HCT116 (cell line): ENCODE data around the gene ACTC1. TPM values are rescaled to one million over a fixed set of nuclear protein-coding genes. Genes with fewer than 3 reads are reported as not detected.

Experiments
- ATAC-seq: fragments of 200-7000 bp; cut with Tn5 transposase; 2 replicates; pipeline ENCODE4 v1.9.1; 2020; ENCODE audit warnings: mild to moderate bottlenecking, moderate library complexity
- BruUV-seq: library from RNA; stranded (reverse); fragments of 400-500 nt; replicated peaks from 2 replicates; lab custom pipeline; 2021; lab: Mats Ljungman, UMichigan
- CTCF ChIA-PET: fragments of 300-600 bp; sonication (Branson Sonifier 250); formaldehyde crosslinking; loops from one replicate; lab custom pipeline; 2021; ENCODE audit warnings: antibody characterized with exemption; lab: Charles Lee
- POLR2A ChIA-PET: fragments of 300-600, 350-600 bp; sonication (Branson Sonifier 250); formaldehyde crosslinking; loops from one replicate; lab custom pipeline; 2021; ENCODE audit warnings: antibody characterized with exemption; lab: Charles Lee
- RAD21 ChIA-PET, 2 experiments: fragments of 300-600 bp; sonication (Branson Sonifier 250); formaldehyde crosslinking; loops; one replicate each; lab custom pipeline; 2023; ENCODE audit warnings: low total read pairs in 2 of 2; ENCODE audit not compliant: uncharacterized antibody in 2 of 2, unreplicated experiment in 2 of 2, low non-redundant PET in 1 of 2; lab: Charles Lee
- DNase-seq: peaks from one replicate; pipeline ENCODE4 v3.0.0-alpha.2; 2010; ENCODE audit warnings: low read depth, low spot score
- H2AFZ ChIP-seq: fragments of 200-600 bp; shearing (Covaris generic), sonication (generic); 2 replicates; pipeline ENCODE4 v1.6.1; 2017; ENCODE audit warnings: low read depth, mixed run types, mixed read lengths, antibody characterized with exemption, low read length; ENCODE audit not compliant: poor library complexity, severe bottlenecking
- H3K27ac ChIP-seq: 2 replicates; pipeline ENCODE4 v1.5.1; 2012; ENCODE audit warnings: low read depth, low read length
- H3K27me3 ChIP-seq: fragments of 200-600 bp; sonication (generic); 2 replicates; pipeline ENCODE4 v1.6.1; 2016; ENCODE audit warnings: mixed run types, low read length, mixed read lengths; ENCODE audit not compliant: insufficient read depth
- H3K36me3 ChIP-seq, 2 experiments: fragments of 200-500 bp in 1 of 2; fragments of 200-600 bp in 1 of 2; sonication (Bioruptor generic) in 1 of 2; sonication (generic) in 1 of 2; 2 replicates each; pipeline versions ENCODE4 v1.5.1 to v1.6.1; 2014 to 2016; ENCODE audit warnings: low read length in 2 of 2, inconsistent platforms in 1 of 2, mixed read lengths in 1 of 2, mixed run types in 1 of 2; ENCODE audit not compliant: insufficient read depth in 2 of 2, control insufficient read depth in 1 of 2
- H3K4me1 ChIP-seq, 2 experiments: fragments of 200-600 bp in 1 of 2; sonication (generic) in 1 of 2; 2 replicates each; pipeline versions ENCODE4 v1.5.1 to v1.6.1; 2012 to 2017; ENCODE audit warnings: low read length in 2 of 2, inconsistent platforms in 1 of 2, mild to moderate bottlenecking in 1 of 2, mixed read lengths in 1 of 2, mixed run types in 1 of 2, moderate library complexity in 1 of 2; ENCODE audit not compliant: insufficient read depth in 2 of 2, control insufficient read depth in 1 of 2
- H3K4me2 ChIP-seq: fragments of 200-600 bp; sonication (generic); 2 replicates; pipeline ENCODE4 v1.6.1; 2017; ENCODE audit warnings: mixed run types, low read length, mixed read lengths
- H3K4me3 ChIP-seq, 2 experiments: fragments of 200-600 bp in 1 of 2; sonication (generic) in 1 of 2; replicated peaks in 1 of 2; 2 replicates each; pipeline ENCODE4 v1.5.1; 2011 to 2016; ENCODE audit warnings: low read length in 2 of 2, control low read depth in 1 of 2, low read depth in 1 of 2, mild to moderate bottlenecking in 1 of 2, mixed read lengths in 1 of 2, mixed run types in 1 of 2
- H3K79me2 ChIP-seq: fragments of 200-600 bp; sonication (generic); 2 replicates; pipeline ENCODE4 v1.6.1; 2017; ENCODE audit warnings: mild to moderate bottlenecking, mixed run types, low read length, moderate library complexity, mixed read lengths; ENCODE audit not compliant: insufficient read depth
- H3K9ac ChIP-seq: fragments of 200-600 bp; sonication (generic); 2 replicates; pipeline ENCODE4 v1.6.1; 2016; ENCODE audit warnings: low read length, mixed read lengths
- H3K9me2 ChIP-seq: fragments of 200-600 bp; sonication (generic), shearing (Covaris generic); 2 replicates; pipeline ENCODE4 v1.6.1; 2017; ENCODE audit warnings: mixed run types, mild to moderate bottlenecking, moderate library complexity; ENCODE audit not compliant: insufficient read depth
- H3K9me3 ChIP-seq, 2 experiments: fragments of 200-500 bp in 1 of 2; fragments of 200-600 bp in 1 of 2; sonication (Bioruptor generic) in 1 of 2; sonication (generic) in 1 of 2; 2 replicates each; pipeline ENCODE4 v1.6.1; 2014 to 2017; ENCODE audit warnings: low read length in 2 of 2, mixed read lengths in 2 of 2, inconsistent platforms in 1 of 2, low read depth in 1 of 2, mild to moderate bottlenecking in 1 of 2, mixed run types in 1 of 2, moderate library complexity in 1 of 2; ENCODE audit not compliant: control insufficient read depth in 1 of 2, insufficient read depth in 1 of 2
- H4K20me1 ChIP-seq: fragments of 200-600 bp; sonication (generic), shearing (Covaris generic); 2 replicates; pipeline ENCODE4 v1.6.1; 2017; ENCODE audit warnings: mixed run types, mild to moderate bottlenecking, moderate library complexity; ENCODE audit not compliant: insufficient read depth
- CBX3 ChIP-seq: IDR thresholded peaks from 2 replicates; pipeline ENCODE4 v1.6.1; 2012; ENCODE audit warnings: low read depth
- CEBPB ChIP-seq: IDR thresholded peaks from 2 replicates; pipeline ENCODE4 v1.6.1; 2012; ENCODE audit warnings: low read depth
- EGR1 ChIP-seq: IDR thresholded peaks from 2 replicates; pipeline ENCODE4 v1.6.1; 2012; ENCODE audit warnings: low read depth
- ELF1 ChIP-seq: IDR thresholded peaks from 2 replicates; pipeline ENCODE4 v1.6.1; 2012; ENCODE audit warnings: low read depth, borderline replicate concordance
- EZH2 ChIP-seq: fragments of 200-600 bp; sonication (generic); IDR thresholded peaks from 2 replicates; pipeline ENCODE4 v1.6.1; 2017; ENCODE audit warnings: antibody characterized with exemption, mixed run types
- EZH2phosphoT487 ChIP-seq: fragments of 200-600 bp; IDR thresholded peaks from 2 replicates; pipeline ENCODE4 v1.6.1; 2018; ENCODE audit warnings: antibody characterized with exemption, borderline replicate concordance
- JUND ChIP-seq: IDR thresholded peaks from 2 replicates; pipeline ENCODE4 v1.6.1; 2012
- POLR2A ChIP-seq: IDR thresholded peaks from 2 replicates; pipeline ENCODE4 v1.7.0; 2011; ENCODE audit warnings: borderline replicate concordance; ENCODE audit not compliant: insufficient read depth, insufficient read length; ENCODE audit errors: extremely low read depth
- POLR2AphosphoS5 ChIP-seq: IDR thresholded peaks from 2 replicates; pipeline ENCODE4 v1.6.1; 2011; ENCODE audit warnings: mild to moderate bottlenecking, low read depth, low read length, moderate library complexity
- RAD21 ChIP-seq: IDR thresholded peaks from 2 replicates; pipeline ENCODE4 v1.6.1; 2012; ENCODE audit warnings: low read depth, mild to moderate bottlenecking
- SP1 ChIP-seq: IDR thresholded peaks from 2 replicates; pipeline ENCODE4 v1.6.1; 2012; ENCODE audit warnings: low read depth
- SRF ChIP-seq: IDR thresholded peaks from 2 replicates; pipeline ENCODE4 v1.6.1; 2012; ENCODE audit warnings: low read depth
- TCF7L2 ChIP-seq: IDR thresholded peaks from 2 replicates; pipeline ENCODE4 v1.7.0; 2011; ENCODE audit warnings: borderline replicate concordance, inconsistent platforms; ENCODE audit not compliant: insufficient read depth, insufficient read length; ENCODE audit errors: extremely low read depth
- ZFX ChIP-seq: fragments of 450-650 bp; IDR thresholded peaks from 2 replicates; pipeline ENCODE4 v1.6.1; 2017
- ZNF274 ChIP-seq: fragments of 200-500 bp; sonication (Bioruptor generic); IDR thresholded peaks from 2 replicates; pipeline ENCODE4 v1.6.1; 2014; ENCODE audit warnings: mild to moderate bottlenecking, low read depth, low read length, inconsistent platforms
- intact Hi-C: fragments of 100-400 bp; cut with micrococcal nuclease; formaldehyde crosslinking; loops from 2 replicates; pipeline ENCODE4 v1.10.0; 2022
- total RNA-seq: library from RNA; stranded (reverse); gene quantifications from one replicate; pipeline ENCODE4 v1.2.1, GENCODE V29; 2021; ENCODE audit not compliant: unreplicated experiment
- TF ChIP-seq, protein P1 (sequence below): IDR thresholded peaks from 2 replicates; pipeline ENCODE4 v1.6.1; 2012
- TF ChIP-seq, protein P2 (sequence below): IDR thresholded peaks from 2 replicates; pipeline ENCODE4 v1.6.1; 2012
- TF ChIP-seq, protein P3 (sequence below), 3 experiments: fragments of 200-600 bp in 1 of 3; sonication (generic) in 1 of 3; IDR thresholded peaks in 2 of 3; conservative IDR thresholded peaks in 1 of 3; 2 replicates each; pipeline ENCODE4 v1.5.1; 2012 to 2017; ENCODE audit warnings: low read depth in 2 of 3, low read length in 2 of 3, antibody characterized with exemption in 1 of 3, borderline replicate concordance in 1 of 3, control low read depth in 1 of 3, mild to moderate bottlenecking in 1 of 3, mixed read lengths in 1 of 3, mixed run types in 1 of 3, moderate library complexity in 1 of 3; ENCODE audit not compliant: insufficient read depth in 1 of 3
- TF ChIP-seq, protein P4 (sequence below): IDR thresholded peaks from 2 replicates; pipeline ENCODE4 v1.6.1; 2012; ENCODE audit warnings: low read depth
- TF ChIP-seq, protein P5 (sequence below): IDR thresholded peaks from 2 replicates; pipeline ENCODE4 v1.6.1; 2011; ENCODE audit warnings: mild to moderate bottlenecking, low read length, moderate library complexity; ENCODE audit not compliant: insufficient replicate concordance; ENCODE audit errors: extremely low read depth

Gene ACTC1
- total RNA-seq, 1 experiment from 2014 or later = not detected

DNA sequence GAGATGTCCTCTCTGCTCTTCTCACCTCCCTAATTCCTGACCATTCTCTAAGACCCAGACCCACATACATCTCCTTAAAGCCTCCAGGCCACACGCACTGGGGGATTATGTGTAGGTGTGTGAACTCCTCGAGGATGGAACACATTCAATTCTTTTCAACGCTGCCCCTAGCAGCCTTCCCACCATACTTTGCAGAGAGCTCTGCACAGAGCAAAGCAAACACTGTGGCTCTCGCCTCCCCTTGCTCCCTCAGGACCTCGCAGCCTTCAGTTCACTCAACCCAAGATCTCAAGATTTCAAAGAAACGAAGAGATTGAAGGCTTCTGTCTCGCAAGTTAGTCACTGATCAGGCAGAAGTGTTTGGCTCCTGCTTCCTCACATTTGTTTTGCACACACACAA, 6.0 kb downstream of the ACTC1 start:
- Histone ChIP-seq H3K9me2 (no peaks in the 10 kb centered on the region), H3K79me2 (no peaks in the 10 kb centered on the region), H4K20me1 (no peaks in the 10 kb centered on the region), H3K9me3 (no peaks in the 10 kb centered on the region), H3K27me3 (peaks cover 73% of the 10 kb centered on the region), H3K4me2 (no peak overlapping the region), H3K4me1 (no peaks in the 10 kb centered on the region), H3K4me3 (no peak overlapping the region), H3K27ac (no peak overlapping the region), H3K9ac (no peak overlapping the region), H3K36me3 (no peaks in the 10 kb centered on the region), H2AFZ (no peak overlapping the region)
- CTCF ChIA-PET = interaction anchor here (0.5 kb wide), 1 partner anchor 495 kb away, joined by 3 read pairs; no protein-coding TSS in a partner anchor
- DNase-seq (no peak), ATAC-seq (no peak)
- RAD21 ChIA-PET = no interaction called here
- no peak for TF ChIP-seq SP1
- TF ChIP-seq POLR2A = no peak
- no peak for TF ChIP-seq ZNF274
- TF ChIP-seq, protein P1, sequence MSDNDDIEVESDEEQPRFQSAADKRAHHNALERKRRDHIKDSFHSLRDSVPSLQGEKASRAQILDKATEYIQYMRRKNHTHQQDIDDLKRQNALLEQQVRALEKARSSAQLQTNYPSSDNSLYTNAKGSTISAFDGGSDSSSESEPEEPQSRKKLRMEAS = no peak
- TF ChIP-seq SRF = no peak
- TF ChIP-seq EZH2 = no peak
- no peak for TF ChIP-seq EGR1
- TF ChIP-seq, protein P2, sequence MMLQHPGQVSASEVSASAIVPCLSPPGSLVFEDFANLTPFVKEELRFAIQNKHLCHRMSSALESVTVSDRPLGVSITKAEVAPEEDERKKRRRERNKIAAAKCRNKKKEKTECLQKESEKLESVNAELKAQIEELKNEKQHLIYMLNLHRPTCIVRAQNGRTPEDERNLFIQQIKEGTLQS = no peak
- TF ChIP-seq, protein P3, sequence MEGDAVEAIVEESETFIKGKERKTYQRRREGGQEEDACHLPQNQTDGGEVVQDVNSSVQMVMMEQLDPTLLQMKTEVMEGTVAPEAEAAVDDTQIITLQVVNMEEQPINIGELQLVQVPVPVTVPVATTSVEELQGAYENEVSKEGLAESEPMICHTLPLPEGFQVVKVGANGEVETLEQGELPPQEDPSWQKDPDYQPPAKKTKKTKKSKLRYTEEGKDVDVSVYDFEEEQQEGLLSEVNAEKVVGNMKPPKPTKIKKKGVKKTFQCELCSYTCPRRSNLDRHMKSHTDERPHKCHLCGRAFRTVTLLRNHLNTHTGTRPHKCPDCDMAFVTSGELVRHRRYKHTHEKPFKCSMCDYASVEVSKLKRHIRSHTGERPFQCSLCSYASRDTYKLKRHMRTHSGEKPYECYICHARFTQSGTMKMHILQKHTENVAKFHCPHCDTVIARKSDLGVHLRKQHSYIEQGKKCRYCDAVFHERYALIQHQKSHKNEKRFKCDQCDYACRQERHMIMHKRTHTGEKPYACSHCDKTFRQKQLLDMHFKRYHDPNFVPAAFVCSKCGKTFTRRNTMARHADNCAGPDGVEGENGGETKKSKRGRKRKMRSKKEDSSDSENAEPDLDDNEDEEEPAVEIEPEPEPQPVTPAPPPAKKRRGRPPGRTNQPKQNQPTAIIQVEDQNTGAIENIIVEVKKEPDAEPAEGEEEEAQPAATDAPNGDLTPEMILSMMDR (IDR thresholded peaks at IDR 0.05 in 2 of 3, conservative IDR thresholded peaks at IDR 0.05 in 1 of 3; ENCODE audit: borderline replicate concordance in 1 of 3, insufficient read depth in 1 of 3, low read depth in 2 of 3, low read length in 2 of 3) = no peak
- no peak for TF ChIP-seq CEBPB
- TF ChIP-seq CBX3 = no peak
- no peak for TF ChIP-seq TCF7L2
- TF ChIP-seq JUND = no peak
- TF ChIP-seq EZH2phosphoT487 = no peak
- no peak for TF ChIP-seq ELF1
- TF ChIP-seq, protein P4, sequence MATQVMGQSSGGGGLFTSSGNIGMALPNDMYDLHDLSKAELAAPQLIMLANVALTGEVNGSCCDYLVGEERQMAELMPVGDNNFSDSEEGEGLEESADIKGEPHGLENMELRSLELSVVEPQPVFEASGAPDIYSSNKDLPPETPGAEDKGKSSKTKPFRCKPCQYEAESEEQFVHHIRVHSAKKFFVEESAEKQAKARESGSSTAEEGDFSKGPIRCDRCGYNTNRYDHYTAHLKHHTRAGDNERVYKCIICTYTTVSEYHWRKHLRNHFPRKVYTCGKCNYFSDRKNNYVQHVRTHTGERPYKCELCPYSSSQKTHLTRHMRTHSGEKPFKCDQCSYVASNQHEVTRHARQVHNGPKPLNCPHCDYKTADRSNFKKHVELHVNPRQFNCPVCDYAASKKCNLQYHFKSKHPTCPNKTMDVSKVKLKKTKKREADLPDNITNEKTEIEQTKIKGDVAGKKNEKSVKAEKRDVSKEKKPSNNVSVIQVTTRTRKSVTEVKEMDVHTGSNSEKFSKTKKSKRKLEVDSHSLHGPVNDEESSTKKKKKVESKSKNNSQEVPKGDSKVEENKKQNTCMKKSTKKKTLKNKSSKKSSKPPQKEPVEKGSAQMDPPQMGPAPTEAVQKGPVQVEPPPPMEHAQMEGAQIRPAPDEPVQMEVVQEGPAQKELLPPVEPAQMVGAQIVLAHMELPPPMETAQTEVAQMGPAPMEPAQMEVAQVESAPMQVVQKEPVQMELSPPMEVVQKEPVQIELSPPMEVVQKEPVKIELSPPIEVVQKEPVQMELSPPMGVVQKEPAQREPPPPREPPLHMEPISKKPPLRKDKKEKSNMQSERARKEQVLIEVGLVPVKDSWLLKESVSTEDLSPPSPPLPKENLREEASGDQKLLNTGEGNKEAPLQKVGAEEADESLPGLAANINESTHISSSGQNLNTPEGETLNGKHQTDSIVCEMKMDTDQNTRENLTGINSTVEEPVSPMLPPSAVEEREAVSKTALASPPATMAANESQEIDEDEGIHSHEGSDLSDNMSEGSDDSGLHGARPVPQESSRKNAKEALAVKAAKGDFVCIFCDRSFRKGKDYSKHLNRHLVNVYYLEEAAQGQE = no peak
- no peak for TF ChIP-seq POLR2AphosphoS5
- no peak for TF ChIP-seq RAD21
- no peak for TF ChIP-seq ZFX
- TF ChIP-seq, protein P5, sequence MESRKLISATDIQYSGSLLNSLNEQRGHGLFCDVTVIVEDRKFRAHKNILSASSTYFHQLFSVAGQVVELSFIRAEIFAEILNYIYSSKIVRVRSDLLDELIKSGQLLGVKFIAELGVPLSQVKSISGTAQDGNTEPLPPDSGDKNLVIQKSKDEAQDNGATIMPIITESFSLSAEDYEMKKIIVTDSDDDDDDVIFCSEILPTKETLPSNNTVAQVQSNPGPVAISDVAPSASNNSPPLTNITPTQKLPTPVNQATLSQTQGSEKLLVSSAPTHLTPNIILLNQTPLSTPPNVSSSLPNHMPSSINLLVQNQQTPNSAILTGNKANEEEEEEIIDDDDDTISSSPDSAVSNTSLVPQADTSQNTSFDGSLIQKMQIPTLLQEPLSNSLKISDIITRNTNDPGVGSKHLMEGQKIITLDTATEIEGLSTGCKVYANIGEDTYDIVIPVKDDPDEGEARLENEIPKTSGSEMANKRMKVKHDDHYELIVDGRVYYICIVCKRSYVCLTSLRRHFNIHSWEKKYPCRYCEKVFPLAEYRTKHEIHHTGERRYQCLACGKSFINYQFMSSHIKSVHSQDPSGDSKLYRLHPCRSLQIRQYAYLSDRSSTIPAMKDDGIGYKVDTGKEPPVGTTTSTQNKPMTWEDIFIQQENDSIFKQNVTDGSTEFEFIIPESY = no peak
- BruUV-seq = no TSS peak
- POLR2A ChIA-PET = no interaction called here
- intact Hi-C loops = no loop called here
